GM19193 (cell line): Measurements from ENCODE around the gene TMEM30A.

Experiments
- POLR2A ChIP-seq: IDR thresholded peaks from 4 replicates; pipeline ENCODE4 v1.6.1; 2011; ENCODE audit not compliant: insufficient read depth, insufficient read length; ENCODE audit errors: extremely low read depth

TMEM30A gene

DNA sequence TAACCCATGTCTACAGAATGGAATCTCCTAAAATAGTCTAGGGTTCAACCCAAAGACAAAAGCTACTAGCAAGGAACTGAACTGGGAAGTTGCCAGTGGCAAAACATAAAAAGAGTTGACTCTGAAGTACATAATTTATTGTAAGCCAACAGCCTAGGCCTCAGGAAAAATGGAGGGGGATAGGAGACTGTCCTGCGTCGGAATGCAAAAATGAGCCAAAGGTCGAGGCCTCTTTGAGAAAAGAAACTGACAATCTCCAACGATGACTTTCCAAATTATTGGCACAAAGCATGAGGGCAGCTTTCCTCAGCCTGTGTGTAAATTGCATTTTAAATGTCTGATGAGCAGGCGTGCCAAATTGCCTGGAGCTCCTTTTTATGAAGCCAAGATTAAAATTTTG, 80.9 kb downstream of the TMEM30A start:
- no peak for TF ChIP-seq POLR2A
